GM21528 (cell line): ENCODE data around the gene ELAVL3.

ENCODE experiments used
- ATAC-seq: cut with Tn5 transposase; IDR thresholded peaks from one replicate; pipeline ENCODE4 v1.9.1; 2021; ENCODE audit warnings: mild to moderate bottlenecking, moderate library complexity; ENCODE audit not compliant: unreplicated experiment, low FRiP score

The ELAVL3 gene

DNA sequence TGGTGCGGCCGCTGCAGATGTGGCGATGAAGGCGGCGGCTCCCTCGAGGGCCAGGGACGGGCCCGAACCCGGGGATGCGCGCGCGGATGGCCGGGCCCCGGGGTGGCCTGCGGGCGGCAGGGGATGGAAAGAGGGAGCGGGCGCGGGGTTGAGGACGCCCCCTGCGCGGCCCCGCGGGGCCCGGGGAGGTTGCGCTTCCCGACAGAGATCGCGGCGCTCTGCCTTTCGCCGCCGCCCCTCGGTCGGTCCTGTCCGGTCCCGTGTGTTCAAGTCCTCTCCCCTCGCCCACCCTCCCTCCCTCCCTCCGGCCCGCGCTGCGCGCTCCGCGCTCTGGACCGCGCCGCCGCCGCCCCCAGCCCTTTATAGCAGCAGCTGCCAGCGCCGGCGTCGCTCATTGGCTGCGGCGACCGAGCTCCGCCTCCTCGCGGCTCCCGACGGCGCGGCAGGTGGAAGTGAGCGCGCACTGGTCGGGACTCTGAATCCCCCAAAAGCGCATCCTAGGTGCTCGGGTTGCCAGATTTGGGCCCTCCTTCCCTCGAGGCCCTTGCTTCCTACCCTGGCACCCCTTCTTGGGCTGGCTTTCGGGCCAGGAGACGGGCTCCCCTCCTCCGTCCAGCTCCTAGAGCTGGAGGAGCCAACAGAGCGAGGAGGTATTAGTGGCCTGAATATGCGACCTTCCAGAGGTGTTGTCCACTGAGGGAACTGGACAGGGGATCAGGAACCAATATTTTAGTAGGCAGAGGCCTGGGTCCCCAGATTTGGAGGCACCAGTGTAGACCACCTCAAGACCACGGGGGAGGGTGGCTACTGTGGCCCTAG lies at the start of gene ELAVL3:
ELAVL3 (minus strand) TSS at position 332 of the 819 bp plus-strand sequence. CDS start 438 bp downstream, outside the sequence.
- ATAC-seq = no peak

GRCh38 chr19:11530432-11530831 lies 49.6 kb upstream of the ELAVL3 start:
- no peak for ATAC-seq

DNA sequence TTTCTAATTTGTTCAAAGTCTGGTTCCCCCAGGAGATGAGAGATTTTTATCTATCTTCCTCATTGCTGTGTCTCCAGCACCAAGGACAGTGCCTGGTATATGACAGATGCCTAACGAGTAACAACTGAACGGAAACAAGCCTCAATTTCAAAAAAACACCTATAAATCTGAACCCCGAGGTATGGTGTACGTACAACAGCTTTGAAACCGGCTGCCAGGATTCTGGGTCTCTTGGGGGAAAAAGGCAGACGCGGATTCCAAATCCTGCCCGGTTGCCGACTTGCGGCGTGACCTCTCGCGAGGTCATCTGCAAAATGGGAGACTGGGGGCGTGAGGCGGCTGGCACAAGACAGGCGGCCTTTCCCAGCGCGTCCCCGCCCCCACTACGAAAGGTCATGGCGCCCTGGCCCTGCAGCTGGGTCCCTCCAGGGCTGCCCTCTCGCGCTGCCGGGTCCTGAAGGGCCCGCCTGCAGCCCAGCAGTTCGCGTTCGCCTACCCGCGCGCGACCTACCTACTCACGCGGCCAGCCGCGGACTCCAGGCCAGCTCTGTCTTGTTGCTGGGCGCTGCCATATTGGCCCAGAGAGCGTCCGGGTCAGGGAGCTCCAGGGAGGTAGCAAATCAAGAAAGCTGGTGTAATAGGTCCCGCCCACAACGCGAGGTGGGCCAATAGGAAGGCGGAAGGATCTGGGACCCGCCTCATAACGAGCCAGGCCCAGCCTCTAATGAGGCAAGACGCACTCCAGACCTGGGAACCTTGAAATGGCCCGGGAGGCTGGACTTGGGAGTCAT lies 47.9 kb upstream of the ELAVL3 start, which contains the start of gene ECSIT:
ECSIT (minus strand) TSS at position 584 of the 791 bp plus-strand sequence. CDS start 9,964 bp downstream, outside the sequence.
- ATAC-seq = peak; percentile 92

DNA sequence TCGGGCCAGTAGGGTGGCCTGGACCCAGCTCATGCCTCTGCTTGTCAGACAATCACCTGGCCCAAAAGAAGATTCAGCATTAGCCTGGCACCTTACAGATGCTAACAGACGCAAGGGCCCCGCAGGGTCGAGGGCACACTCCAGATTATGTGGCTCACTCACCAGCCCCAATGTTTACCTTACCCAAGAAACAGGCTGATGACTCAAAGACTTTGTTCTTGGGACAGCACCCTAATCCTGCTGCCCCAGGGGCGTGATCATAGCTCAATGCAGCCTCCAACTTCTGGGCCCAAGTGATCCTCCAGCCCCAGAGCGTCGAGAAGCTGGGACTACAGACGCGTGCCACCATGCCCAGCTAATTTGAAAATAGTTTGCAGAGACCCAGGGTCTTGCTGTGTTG lies 38.3 kb upstream of the ELAVL3 start:
- ATAC-seq = no peak

GRCh38 chr19:11513946-11514345 lies 33.1 kb upstream of the ELAVL3 start:
- no peak for ATAC-seq

GRCh38 chr19:11510444-11510843 lies 29.6 kb upstream of the ELAVL3 start:
- no peak for ATAC-seq

DNA sequence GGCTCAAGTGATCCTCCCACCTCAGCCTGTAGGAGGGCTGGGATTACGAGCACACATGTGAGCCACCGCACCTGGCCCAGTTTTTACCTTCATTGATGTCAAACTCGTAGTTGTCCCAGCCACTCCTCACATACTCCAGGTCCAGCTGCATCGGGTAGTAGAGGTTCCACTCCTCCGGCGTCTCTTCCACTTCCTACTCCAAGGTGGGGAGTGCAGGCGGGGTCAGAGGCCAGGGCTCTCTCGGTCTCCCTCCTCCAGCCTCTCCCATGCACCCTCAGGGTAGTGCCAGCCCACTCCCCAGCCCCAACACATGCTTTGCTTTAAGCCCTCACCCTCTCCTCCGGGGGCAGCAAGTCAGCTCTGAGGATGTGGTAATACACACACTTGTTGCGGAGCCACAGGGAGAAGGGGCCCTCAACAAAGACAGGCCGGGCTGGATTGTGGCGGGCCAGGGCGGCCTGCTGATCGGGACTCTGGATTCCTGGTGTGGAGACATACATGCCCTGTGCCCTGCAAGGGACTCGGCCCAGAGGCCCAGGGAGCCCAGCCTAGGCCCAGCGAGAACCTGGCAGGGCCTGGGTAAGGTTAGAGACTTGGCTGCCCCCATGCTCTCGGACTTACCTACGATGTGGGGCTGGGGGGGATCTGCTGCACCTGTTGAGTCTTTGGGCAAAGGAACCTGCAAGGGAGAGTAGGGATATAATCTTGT lies 26.7 kb upstream of the ELAVL3 start:
- no peak for ATAC-seq

DNA sequence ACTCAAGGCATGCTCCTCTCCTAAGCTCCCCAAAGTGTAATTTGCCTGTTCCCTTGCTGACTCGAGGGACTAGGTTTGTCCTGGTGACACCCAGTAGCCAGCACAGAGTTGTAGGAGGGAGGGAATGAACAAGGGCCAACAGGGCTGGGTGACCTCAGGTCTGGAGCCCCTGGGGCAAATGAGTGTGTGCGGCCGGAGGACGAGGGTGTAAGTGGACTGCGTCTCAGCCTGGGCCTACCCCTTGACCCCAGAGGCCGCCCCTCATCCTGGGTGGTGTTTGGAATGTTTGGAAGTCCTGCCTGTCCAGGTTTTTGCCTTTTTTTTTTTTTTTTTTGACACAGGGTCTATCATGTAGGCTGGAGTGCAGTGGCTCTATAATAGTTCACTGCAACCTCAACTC lies 26.1 kb upstream of the ELAVL3 start:
- no peak for ATAC-seq

DNA sequence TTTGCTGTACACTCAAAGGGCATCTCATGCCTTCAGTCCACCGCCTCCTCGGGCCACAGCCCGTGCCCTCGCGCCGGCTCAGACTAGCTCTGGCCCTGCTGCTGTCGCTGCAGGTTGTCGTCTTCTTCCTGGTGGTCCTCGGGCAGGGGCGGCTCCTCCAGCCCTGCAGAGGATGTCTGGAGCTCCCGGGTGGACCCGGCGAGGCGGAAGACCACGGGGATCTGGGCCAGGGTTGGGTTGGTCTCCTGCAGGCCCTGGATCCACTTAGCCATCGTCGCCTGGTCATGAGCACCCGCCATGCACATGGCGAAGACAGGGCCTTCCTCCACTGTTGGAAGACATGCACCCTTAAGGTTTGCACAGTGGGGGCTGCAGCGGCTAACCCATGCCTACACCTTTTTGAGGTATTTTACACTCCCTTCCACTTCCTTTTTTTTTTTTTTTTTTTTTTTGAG lies 25.3 kb upstream of the ELAVL3 start:
- peak; percentile 24 for ATAC-seq

DNA sequence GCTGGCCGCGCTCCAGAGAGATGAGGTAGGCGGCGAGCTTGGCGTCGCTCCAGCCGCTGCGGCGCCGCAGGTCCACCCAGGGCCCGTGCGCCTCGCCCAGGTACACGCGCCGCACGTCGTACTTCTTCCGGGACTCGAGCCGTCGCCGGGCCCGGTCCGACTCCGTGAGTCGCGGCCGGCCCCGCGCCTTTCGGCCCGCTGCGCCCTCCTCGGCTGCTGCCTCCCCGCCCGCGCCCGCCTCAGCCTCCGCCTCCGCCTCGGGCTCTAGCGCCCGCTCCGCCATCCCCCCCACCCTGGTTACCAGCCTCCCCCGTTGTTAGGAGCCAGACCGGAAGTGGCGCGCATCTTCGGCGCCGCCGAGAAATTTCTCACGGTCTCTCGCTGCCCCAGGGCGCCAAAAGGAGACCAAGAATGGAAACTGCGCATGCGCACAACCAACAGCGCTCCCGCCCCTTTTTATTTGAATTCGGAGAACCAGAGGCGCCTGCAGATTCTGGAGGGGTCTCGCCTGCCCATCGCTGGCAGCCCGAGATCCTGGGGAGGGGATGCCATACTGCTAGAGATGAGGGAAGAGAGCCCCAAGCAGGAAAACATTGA lies 24.8 kb upstream of the ELAVL3 start, which contains the start of gene ZNF653:
ZNF653 (minus strand) TSS at position 336 of the 597 bp plus-strand sequence; CDS start at position 283, 53 bp downstream.
- peak; percentile 54 for ATAC-seq

GRCh38 chr19:11505032-11505503 lies 24.2 kb upstream of the ELAVL3 start:
- ATAC-seq = peak; percentile 84

DNA sequence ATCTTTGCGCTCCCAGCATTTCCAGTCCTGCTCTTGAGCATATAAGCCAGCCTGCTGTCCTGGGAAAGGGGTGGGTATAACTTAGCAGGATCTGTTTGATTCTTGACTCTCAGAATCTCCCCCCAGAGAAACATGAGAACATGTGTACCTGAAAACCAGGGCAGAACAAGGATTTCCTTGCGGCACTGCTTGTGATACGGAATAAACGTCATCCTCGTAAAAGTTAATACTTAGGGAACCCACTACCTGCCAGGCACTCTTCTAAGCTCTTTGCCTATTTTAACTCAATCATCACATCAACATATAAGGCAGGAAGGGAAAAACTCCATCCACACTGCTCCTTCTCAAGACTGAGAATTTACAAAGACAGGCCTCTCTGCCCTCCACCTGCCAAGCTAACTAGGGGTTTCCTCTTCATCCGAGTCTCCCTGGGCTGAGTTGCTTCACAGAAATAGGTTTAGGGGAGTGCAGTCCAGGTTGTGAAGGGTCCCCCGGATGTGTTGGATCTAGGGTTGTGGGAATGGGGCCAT lies 23.7 kb upstream of the ELAVL3 start:
- ATAC-seq = no peak

- ATAC-seq = no peak
Measured at GRCh38 chr19:11499890-11500420, 19.1 kb upstream of the ELAVL3 start.

DNA sequence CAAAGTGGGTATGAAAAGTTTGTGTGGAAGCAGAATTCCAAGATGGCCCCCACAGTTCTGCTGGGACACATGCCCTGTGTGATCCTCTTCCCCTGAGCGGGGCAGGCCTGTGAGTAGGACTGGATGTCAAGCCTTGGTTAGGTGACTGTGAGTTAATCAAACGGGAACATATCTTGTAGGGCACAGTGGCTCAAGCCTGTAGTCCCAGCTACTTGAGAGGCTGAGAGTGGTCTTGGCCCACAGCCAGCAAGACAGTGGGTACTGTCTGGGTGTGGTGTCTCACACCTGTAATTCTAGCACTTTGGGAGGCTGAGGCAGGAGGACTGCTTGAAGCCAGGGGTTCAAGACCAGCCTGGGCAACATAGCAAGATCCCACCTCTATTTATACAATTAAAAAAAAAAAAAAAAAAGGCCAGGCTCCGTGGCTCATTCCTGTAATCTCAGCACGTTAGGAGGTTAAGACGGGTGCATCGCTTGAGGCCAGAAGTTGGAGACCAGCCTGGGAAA lies 18.4 kb upstream of the ELAVL3 start:
- ATAC-seq = no peak

GRCh38 chr19:11496391-11497163 lies 15.7 kb upstream of the ELAVL3 start:
- ATAC-seq = no peak

- ATAC-seq = no peak
Measured at GRCh38 chr19:11495885-11496284, 15.0 kb upstream of the ELAVL3 start.

DNA sequence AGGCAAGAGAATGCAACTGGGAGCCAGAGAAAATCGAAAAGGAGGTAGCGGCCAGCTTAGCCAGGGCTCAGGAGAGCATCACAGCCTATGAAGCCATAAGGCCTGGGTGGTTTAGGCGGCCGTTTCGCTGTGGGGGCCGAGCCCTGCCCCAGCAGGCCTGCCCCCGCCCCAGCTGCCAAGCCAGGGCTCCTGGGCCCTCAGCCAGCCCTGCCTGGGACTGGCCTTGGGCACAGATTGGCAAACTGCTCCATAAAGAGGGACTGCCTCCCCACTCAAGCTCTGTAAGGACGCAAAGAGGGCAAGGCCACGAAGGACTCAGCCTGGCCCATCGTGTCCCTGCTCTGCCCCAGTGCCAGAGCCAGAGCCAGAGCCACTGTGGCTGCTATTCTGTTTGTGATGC lies 14.6 kb upstream of the ELAVL3 start:
- ATAC-seq = no peak

DNA sequence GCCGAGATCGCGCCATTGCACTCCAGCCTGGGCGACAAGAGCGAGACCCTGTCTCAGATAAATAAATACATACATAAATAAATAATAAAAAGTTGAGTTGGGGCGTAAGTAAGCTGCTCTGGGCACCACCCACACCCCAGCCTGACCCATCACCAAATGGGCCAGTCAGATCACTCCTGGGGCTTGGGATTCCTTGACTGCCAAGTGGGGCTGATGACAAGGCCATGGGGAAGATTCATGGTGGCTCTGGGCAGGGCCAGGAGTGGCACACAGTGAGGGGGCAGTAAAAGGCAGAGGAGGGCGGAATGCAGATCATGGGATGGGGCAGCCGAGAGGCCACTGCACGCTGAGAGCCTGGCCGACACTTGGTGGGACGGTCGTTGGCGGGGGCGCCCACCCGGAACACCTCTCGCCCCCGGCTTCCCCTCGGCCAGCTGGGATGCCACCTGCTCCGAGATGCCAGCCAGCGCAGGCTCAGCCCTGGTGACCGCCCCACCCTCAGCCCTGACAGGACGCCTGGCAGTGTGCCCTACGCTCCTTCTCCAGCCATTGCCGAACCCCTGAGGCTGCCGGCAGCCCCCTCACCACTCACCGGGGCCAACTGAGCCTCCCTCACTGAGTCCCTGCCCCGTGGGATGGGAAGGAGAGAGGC lies 13.9 kb upstream of the ELAVL3 start:
- ATAC-seq = no peak
